Activated CD4-positive, alpha-beta memory T cell treated with anti-CD3 and anti-CD28 coated beads, Interleukin-2, amount 10 ng/mL, durations not matched to agents 7 days and 5 days (primary cell): Measurements from ENCODE around the gene LCLAT1. TPM values are rescaled to one million over a fixed set of nuclear protein-coding genes. Genes with fewer than 3 reads are reported as not detected.
"Not testable (repeated sequence)": the region's sequence is repeated elsewhere in the genome, so short reads cannot be mapped to it uniquely, and the experiment has no call there.

Experiments used
- CTCF ChIA-PET: fragments of 350-600 bp; sonication (Branson Sonifier 250); formaldehyde crosslinking; loops from one replicate; lab custom pipeline; 2021; ENCODE audit warnings: antibody characterized with exemption, inconsistent platforms; lab: Charles Lee
- POLR2A ChIA-PET: fragments of 350-600 bp; sonication (Branson Sonifier 250); formaldehyde crosslinking; loops from one replicate; lab custom pipeline; 2021; ENCODE audit warnings: antibody characterized with exemption; lab: Charles Lee
- DNase-seq: peaks from one replicate; pipeline ENCODE4 v3.0.0-alpha.2; 2020
- H3K27ac Mint-ChIP-seq: one replicate; pipeline ENCODE4 v1.8.0; 2021; ENCODE audit warnings: mild to moderate bottlenecking, mixed read lengths
- H3K27me3 Mint-ChIP-seq: one replicate; pipeline ENCODE4 v1.8.0; 2021; ENCODE audit warnings: mixed read lengths
- H3K36me3 Mint-ChIP-seq: one replicate; pipeline ENCODE4 v1.8.0; 2021; ENCODE audit warnings: low read depth, mixed read lengths
- H3K4me1 Mint-ChIP-seq: one replicate; pipeline ENCODE4 v1.8.0; 2021; ENCODE audit warnings: mixed read lengths
- H3K4me3 Mint-ChIP-seq: one replicate; pipeline ENCODE4 v1.8.0; 2021; ENCODE audit warnings: mild to moderate bottlenecking, mixed read lengths
- H3K9me3 Mint-ChIP-seq: one replicate; pipeline ENCODE4 v1.8.0; 2021; ENCODE audit warnings: mixed read lengths
- total RNA-seq, 2 experiments: library from RNA; stranded (reverse); gene quantifications; one replicate each; pipeline ENCODE4 v1.2.3, GENCODE V29; 2021

Gene LCLAT1
- total RNA-seq, 2 experiments from 2014 or later, result 17.0 to 17.6 TPM

GRCh38 chr2:30503695-30504052 is 56.6 kb downstream of the LCLAT1 start:
- Mint-ChIP-seq H3K4me3 (no peak overlapping the region), H3K27ac (no peak overlapping the region), H3K9me3 (peaks cover 24% of the 10 kb centered on the region), H3K36me3 (peaks cover 33% of the 10 kb centered on the region), H3K4me1 (peaks cover 21% of the 10 kb centered on the region), H3K27me3 (no peaks in the 10 kb centered on the region)
- DNase-seq, result no peak
- ChIA-PET POLR2A (no interaction called here), CTCF (no interaction called here)

DNA sequence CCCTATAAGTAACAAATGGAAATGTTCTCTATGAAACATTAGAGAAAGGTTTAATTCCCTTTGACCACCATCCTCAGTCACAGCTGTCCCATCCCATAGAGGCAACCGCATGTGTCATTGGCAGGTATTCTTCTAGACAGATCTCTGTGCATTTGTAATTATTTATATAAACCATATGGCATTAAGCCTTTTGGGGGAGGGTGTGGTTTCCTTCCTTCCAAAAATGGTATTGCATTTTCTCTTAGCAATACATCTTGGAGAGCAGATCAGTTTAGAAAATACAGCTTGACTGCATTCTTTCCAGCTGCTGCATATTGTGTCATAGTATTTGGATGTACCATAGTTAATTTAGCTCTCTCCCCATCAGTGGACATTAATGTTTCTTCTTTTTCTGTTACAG is 57.7 kb downstream of the LCLAT1 start:
- Mint-ChIP-seq H3K36me3 (peaks cover 29% of the 10 kb centered on the region), H3K4me3 (no peak overlapping the region), H3K9me3 (peaks cover 18% of the 10 kb centered on the region), H3K4me1 (peaks cover 21% of the 10 kb centered on the region), H3K27me3 (no peaks in the 10 kb centered on the region), H3K27ac (no peak overlapping the region)
- CTCF ChIA-PET, result interaction anchor here (1.0 to 1.7 kb wide), 2 partner anchors 66 to 207 kb away, joined by 3 read pairs; no protein-coding TSS in a partner anchor
- POLR2A ChIA-PET, result no interaction called here
- DNase-seq, result no peak

GRCh38 chr2:30505500-30506180 is 58.6 kb downstream of the LCLAT1 start:
- Mint-ChIP-seq H3K36me3 (peaks cover 28% of the 10 kb centered on the region), H3K4me3 (no peak overlapping the region), H3K27me3 (no peaks in the 10 kb centered on the region), H3K4me1 (peaks cover 21% of the 10 kb centered on the region), H3K27ac (no peak overlapping the region), H3K9me3 (peaks cover 16% of the 10 kb centered on the region)
- ChIA-PET POLR2A (no interaction called here), CTCF (interaction anchor here (0.9 to 1.7 kb wide), 2 partner anchors 10 to 206 kb away, joined by 3 read pairs; no protein-coding TSS in a partner anchor)
- DNase-seq, result no peak

DNA sequence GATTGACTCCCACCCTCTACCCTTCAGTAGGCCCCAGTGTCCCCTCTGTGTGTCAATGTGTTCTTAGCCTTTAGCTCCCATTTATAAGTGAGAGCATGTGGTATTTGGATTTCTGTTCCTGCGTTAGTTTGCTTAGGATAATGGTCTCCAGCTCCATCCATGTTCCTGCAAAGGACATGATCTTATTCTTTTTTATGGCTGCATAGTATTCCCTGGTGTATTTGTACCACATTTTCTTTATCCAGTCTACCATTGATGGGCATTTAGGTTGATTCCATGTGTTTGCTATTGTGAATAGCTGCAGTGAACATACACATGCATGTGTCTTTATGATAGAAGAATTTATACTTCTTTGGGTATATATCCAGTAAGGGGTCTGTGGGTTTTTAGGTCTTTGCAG is 60.4 kb downstream of the LCLAT1 start:
- H3K36me3 Mint-ChIP-seq, result peaks cover 16% of the 10 kb centered on the region
- H3K4me1 Mint-ChIP-seq, result peaks cover 21% of the 10 kb centered on the region
- H3K27ac Mint-ChIP-seq, H3K4me3 Mint-ChIP-seq, POLR2A ChIA-PET, DNase-seq, CTCF ChIA-PET, H3K27me3 Mint-ChIP-seq: not testable (repeated sequence)
- H3K9me3 Mint-ChIP-seq, result peaks cover 11% of the 10 kb centered on the region

- CTCF ChIA-PET, result no interaction called here
- Mint-ChIP-seq H3K27ac (no peak overlapping the region), H3K4me1 (peaks cover 4% of the 10 kb centered on the region), H3K27me3 (no peaks in the 10 kb centered on the region), H3K4me3 (no peak overlapping the region), H3K9me3 (peaks cover 11% of the 10 kb centered on the region), H3K36me3 (peaks cover 14% of the 10 kb centered on the region)
- POLR2A ChIA-PET, result no interaction called here
- no peak for DNase-seq
Measured at GRCh38 chr2:30509716-30510115, 62.7 kb downstream of the LCLAT1 start.

GRCh38 chr2:30510409-30510808 is 63.4 kb downstream of the LCLAT1 start:
- peaks cover 11% of the 10 kb centered on the region for H3K9me3 Mint-ChIP-seq
- H3K27ac Mint-ChIP-seq, result no peak overlapping the region
- ChIA-PET CTCF (no interaction called here), POLR2A (no interaction called here)
- no peaks in the 10 kb centered on the region for H3K27me3 Mint-ChIP-seq
- no peaks in the 10 kb centered on the region for H3K4me1 Mint-ChIP-seq
- H3K36me3 Mint-ChIP-seq, result peaks cover 14% of the 10 kb centered on the region
- DNase-seq, result no peak
- H3K4me3 Mint-ChIP-seq, result no peak overlapping the region

- H3K27ac Mint-ChIP-seq, result no peak overlapping the region
- ChIA-PET POLR2A (no interaction called here), CTCF (no interaction called here)
- no peak for DNase-seq
- H3K36me3 Mint-ChIP-seq, result peaks cover 16% of the 10 kb centered on the region
- no peak overlapping the region for H3K4me3 Mint-ChIP-seq
- no peaks in the 10 kb centered on the region for H3K4me1 Mint-ChIP-seq
- peaks cover 11% of the 10 kb centered on the region for H3K9me3 Mint-ChIP-seq
- H3K27me3 Mint-ChIP-seq, result no peaks in the 10 kb centered on the region
Measured at GRCh38 chr2:30511122-30512083, 64.4 kb downstream of the LCLAT1 start.

GRCh38 chr2:30512243-30512886 is 65.3 kb downstream of the LCLAT1 start:
- H3K36me3 Mint-ChIP-seq, result peaks cover 15% of the 10 kb centered on the region
- POLR2A ChIA-PET, result no interaction called here
- CTCF ChIA-PET, result no interaction called here
- no peak overlapping the region for H3K27ac Mint-ChIP-seq
- H3K27me3 Mint-ChIP-seq, result no peaks in the 10 kb centered on the region
- peaks cover 11% of the 10 kb centered on the region for H3K9me3 Mint-ChIP-seq
- no peaks in the 10 kb centered on the region for H3K4me1 Mint-ChIP-seq
- no peak for DNase-seq
- H3K4me3 Mint-ChIP-seq, result no peak overlapping the region

DNA sequence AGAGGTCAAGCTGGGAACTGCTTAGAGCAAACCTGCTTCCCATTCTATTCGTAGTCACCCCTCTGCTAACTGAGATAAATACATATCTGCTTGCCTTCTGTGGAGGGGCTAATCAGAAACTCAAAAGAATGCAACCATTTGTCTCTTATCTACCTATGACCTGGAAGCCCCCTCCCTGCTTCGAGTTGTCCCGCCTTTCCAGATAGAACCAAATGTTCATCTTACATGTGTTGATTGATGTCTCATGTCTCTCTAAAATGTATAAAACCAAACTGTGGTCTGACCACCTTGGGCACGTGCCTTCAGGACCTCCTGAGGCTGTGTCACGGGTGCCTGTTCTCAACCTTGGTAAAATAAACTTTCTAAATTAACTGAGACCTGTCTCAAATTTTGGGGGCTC is 66.6 kb downstream of the LCLAT1 start:
- H3K27ac Mint-ChIP-seq, H3K27me3 Mint-ChIP-seq, CTCF ChIA-PET, H3K9me3 Mint-ChIP-seq, DNase-seq, POLR2A ChIA-PET, H3K4me3 Mint-ChIP-seq, H3K4me1 Mint-ChIP-seq, H3K36me3 Mint-ChIP-seq: not testable (repeated sequence)

GRCh38 chr2:30514134-30514847 is 67.2 kb downstream of the LCLAT1 start:
- H3K36me3 Mint-ChIP-seq, result peaks cover 11% of the 10 kb centered on the region
- H3K4me3 Mint-ChIP-seq, result no peak overlapping the region
- ChIA-PET POLR2A (no interaction called here), CTCF (no interaction called here)
- H3K27me3 Mint-ChIP-seq, result no peaks in the 10 kb centered on the region
- peaks cover 10% of the 10 kb centered on the region for H3K9me3 Mint-ChIP-seq
- no peak overlapping the region for H3K27ac Mint-ChIP-seq
- no peaks in the 10 kb centered on the region for H3K4me1 Mint-ChIP-seq
- no peak for DNase-seq

GRCh38 chr2:30514848-30515435 is 67.9 kb downstream of the LCLAT1 start:
- Mint-ChIP-seq H3K27ac (no peak overlapping the region), H3K27me3 (no peaks in the 10 kb centered on the region), H3K36me3 (peaks cover 16% of the 10 kb centered on the region), H3K4me3 (no peak overlapping the region), H3K4me1 (no peaks in the 10 kb centered on the region), H3K9me3 (peaks cover 16% of the 10 kb centered on the region)
- DNase-seq, result no peak
- POLR2A ChIA-PET, result no interaction called here
- CTCF ChIA-PET, result no interaction called here

DNA sequence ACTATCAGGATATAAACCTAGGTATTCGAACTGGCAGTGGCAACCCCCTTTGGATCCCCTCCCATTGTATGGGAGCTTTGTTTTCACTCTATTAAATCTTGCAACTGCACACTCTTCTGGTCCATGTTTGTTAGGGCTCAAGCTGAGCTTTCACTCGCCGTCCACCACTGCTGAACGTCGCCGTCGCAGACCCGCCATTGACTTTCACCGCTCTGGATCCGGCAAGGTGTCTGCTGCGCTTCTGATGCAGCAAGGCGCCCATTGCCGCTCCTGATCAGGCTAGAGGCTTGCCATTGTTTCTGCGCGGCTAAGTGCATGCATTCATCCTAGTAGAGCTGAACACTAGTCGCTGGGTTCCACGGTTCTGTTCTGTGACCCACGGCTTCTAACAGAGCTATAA is 69.1 kb downstream of the LCLAT1 start:
- Mint-ChIP-seq H3K9me3 (peaks cover 18% of the 10 kb centered on the region), H3K27ac (no peak overlapping the region), H3K4me3 (no peak overlapping the region), H3K27me3 (no peaks in the 10 kb centered on the region), H3K4me1 (no peaks in the 10 kb centered on the region), H3K36me3 (peaks cover 20% of the 10 kb centered on the region)
- DNase-seq, result no peak
- POLR2A ChIA-PET, result no interaction called here
- CTCF ChIA-PET, result interaction anchor here (0.8 kb wide), 1 partner anchor 10 kb away, joined by 3 read pairs; no protein-coding TSS in a partner anchor
